ENCODE measurements around the gene VIPR2.
"Not testable (repeated sequence)": the region's sequence is repeated elsewhere in the genome, so short reads cannot be mapped to it uniquely, and the experiment has no call there.

The VIPR2 gene

GRCh38 chr7:159138508-159138907 is 6.2 kb downstream of the VIPR2 start:
- FAIRE-seq, result no peak

GRCh38 chr7:159137906-159138305 is 6.8 kb downstream of the VIPR2 start:
- FAIRE-seq, result no peak

- no peak for FAIRE-seq
These were observed 7.8 kb downstream of the VIPR2 start for GRCh38 chr7:159136846-159137245.

GRCh38 chr7:159136442-159136841 is 8.2 kb downstream of the VIPR2 start:
- FAIRE-seq, result no peak

GRCh38 chr7:159136013-159136412 is 8.7 kb downstream of the VIPR2 start:
- no peak for FAIRE-seq

- not testable (repeated sequence) for FAIRE-seq
These were observed 11.8 kb downstream of the VIPR2 start for GRCh38 chr7:159132670-159133443.

- FAIRE-seq, result no peak
These were observed 13.8 kb downstream of the VIPR2 start for GRCh38 chr7:159130820-159131219.

- FAIRE-seq, result no peak
These were observed 14.4 kb downstream of the VIPR2 start for GRCh38 chr7:159130199-159130775.

GRCh38 chr7:159128767-159129166 is 15.9 kb downstream of the VIPR2 start:
- FAIRE-seq, result no peak

- no peak for FAIRE-seq
These were observed 16.7 kb downstream of the VIPR2 start for GRCh38 chr7:159127691-159128642.

- no peak for FAIRE-seq
These were observed 18.1 kb downstream of the VIPR2 start for GRCh38 chr7:159126311-159127260.

- FAIRE-seq, result no peak
These were observed 18.8 kb downstream of the VIPR2 start for GRCh38 chr7:159125955-159126270.

GRCh38 chr7:159125104-159125954 is 19.3 kb downstream of the VIPR2 start:
- no peak for FAIRE-seq

GRCh38 chr7:159123793-159124192 is 20.9 kb downstream of the VIPR2 start:
- FAIRE-seq, result not testable (repeated sequence)

- not testable (repeated sequence) for FAIRE-seq
These were observed 21.4 kb downstream of the VIPR2 start for GRCh38 chr7:159123294-159123693.

- FAIRE-seq, result no peak
These were observed 22.4 kb downstream of the VIPR2 start for GRCh38 chr7:159122276-159122675.

- FAIRE-seq, result no peak
These were observed 23.2 kb downstream of the VIPR2 start for GRCh38 chr7:159121476-159121875.

- no peak for FAIRE-seq
These were observed 23.6 kb downstream of the VIPR2 start for GRCh38 chr7:159121068-159121467.

GRCh38 chr7:159120540-159120919 is 24.1 kb downstream of the VIPR2 start:
- no peak for FAIRE-seq

GRCh38 chr7:159119851-159120539 is 24.7 kb downstream of the VIPR2 start:
- FAIRE-seq, result no peak

Measured in colon (tissue), 2 donors.